Muscle layer of duodenum (tissue), 2 donors: ENCODE measurements around the gene PSEN1.
"Not testable (repeated sequence)": the region's sequence is repeated elsewhere in the genome, so short reads cannot be mapped to it uniquely, and the experiment has no call there.

ENCODE experiments used
- H3K27ac ChIP-seq: one replicate; pipeline ENCODE4 v1.7.0; 2013; ENCODE audit warnings: mild to moderate bottlenecking, low read length
- H3K27me3 ChIP-seq: one replicate; pipeline ENCODE4 v1.7.0; 2013; ENCODE audit warnings: low read depth, mild to moderate bottlenecking, control low read depth, low read length
- H3K36me3 ChIP-seq, 2 donors: one replicate each; pipeline ENCODE4 v1.7.0; 2013; ENCODE audit warnings: low read length in 2 of 2, control low read depth in 1 of 2, mild to moderate bottlenecking in 1 of 2; ENCODE audit not compliant: insufficient read depth in 2 of 2, control insufficient read depth in 1 of 2
- H3K4me1 ChIP-seq, 2 donors: one replicate each; pipeline ENCODE4 v1.7.0; 2013; ENCODE audit warnings: low read length in 2 of 2, mild to moderate bottlenecking in 2 of 2, control low read depth in 1 of 2, moderate library complexity in 1 of 2; ENCODE audit not compliant: insufficient read depth in 2 of 2, control insufficient read depth in 1 of 2
- H3K4me3 ChIP-seq, 2 donors: one replicate each; pipeline ENCODE4 v1.7.0; 2013; ENCODE audit warnings: low read length in 2 of 2, low read depth in 1 of 2, mild to moderate bottlenecking in 1 of 2
- H3K9me3 ChIP-seq, 2 donors: one replicate each; pipeline ENCODE4 v1.7.0; 2013; ENCODE audit warnings: low read length in 2 of 2, control low read depth in 1 of 2, mild to moderate bottlenecking in 1 of 2; ENCODE audit not compliant: control insufficient read depth in 1 of 2
- donor health status: healthy.

PSEN1 gene

DNA sequence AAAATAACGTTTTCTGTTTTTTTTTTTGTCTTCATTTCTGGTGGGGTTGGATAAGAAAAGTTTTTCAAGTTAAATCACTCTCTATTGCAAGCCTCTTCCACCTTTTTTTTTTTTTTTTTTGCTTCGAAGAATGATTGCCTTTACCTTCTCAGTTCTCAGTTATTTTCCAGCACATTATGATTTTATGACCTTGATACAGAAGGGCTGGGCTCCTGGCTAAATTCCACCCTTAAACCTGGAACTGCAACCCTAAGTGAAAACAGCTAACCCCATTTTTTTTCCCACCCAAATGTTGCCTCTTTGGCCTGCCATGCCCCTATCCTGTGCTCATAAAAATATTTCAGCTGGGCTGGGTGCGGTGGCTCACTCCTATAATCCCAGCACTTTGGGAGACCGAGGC lies 31.4 kb downstream of the PSEN1 start:
- Histone ChIP-seq H3K9me3 (no peaks in the 10 kb centered on the region), H3K4me3 (no peak overlapping the region), H3K27ac (no peak overlapping the region), H3K36me3 (peaks cover 33 to 54% of the 10 kb centered on the region in 2 donors), H3K4me1 (no peaks in the 10 kb centered on the region), H3K27me3 (no peaks in the 10 kb centered on the region)

DNA sequence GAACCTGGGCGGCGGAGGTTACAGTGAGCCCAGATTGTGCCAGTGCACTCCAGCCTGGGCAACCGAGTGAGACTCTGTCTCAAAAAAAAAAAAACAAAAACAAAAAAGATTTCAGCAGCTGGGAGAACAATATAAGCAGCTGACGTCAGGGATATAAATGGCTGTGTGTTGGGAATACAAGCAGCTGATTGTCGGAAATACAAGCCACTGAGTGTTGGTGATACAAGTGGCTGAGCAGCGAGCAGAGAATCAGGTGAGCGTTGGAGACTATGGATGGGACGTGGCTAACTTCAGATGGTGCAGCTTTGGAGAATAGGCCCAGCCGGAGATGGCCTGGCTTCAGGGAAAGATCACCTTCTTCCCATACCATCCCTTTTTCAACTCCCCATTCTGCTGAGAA lies 32.0 kb downstream of the PSEN1 start:
- no peaks in the 10 kb centered on the region for H3K9me3 ChIP-seq
- H3K4me1 ChIP-seq, result no peaks in the 10 kb centered on the region
- H3K27me3 ChIP-seq, result no peaks in the 10 kb centered on the region
- H3K4me3 ChIP-seq, result no peak overlapping the region
- peaks cover 38 to 53% of the 10 kb centered on the region in 2 donors for H3K36me3 ChIP-seq
- no peak overlapping the region for H3K27ac ChIP-seq

DNA sequence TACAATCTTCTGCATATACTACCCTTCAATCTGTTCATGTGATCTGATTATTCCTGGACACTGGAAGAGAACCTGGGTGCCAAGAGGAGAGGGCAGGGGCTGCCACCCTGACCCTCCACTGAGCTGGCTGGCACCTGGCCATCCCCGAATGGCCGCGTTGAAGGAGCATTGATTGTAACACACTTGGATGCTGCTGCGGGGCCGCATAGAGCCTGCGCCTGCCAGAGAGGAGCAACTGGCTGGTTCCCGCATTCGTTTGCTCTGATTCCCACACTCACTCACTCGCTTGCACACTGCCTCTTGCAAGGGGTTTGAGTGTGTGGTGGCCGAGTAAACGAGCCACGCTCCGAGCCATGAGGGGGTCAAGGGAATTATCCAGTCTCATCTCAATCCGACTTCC lies 32.4 kb downstream of the PSEN1 start:
- no peaks in the 10 kb centered on the region for H3K27me3 ChIP-seq
- no peaks in the 10 kb centered on the region for H3K4me1 ChIP-seq
- H3K27ac ChIP-seq, result no peak overlapping the region
- H3K4me3 ChIP-seq, result no peak overlapping the region
- peaks cover 42 to 54% of the 10 kb centered on the region in 2 donors for H3K36me3 ChIP-seq
- no peaks in the 10 kb centered on the region for H3K9me3 ChIP-seq

DNA sequence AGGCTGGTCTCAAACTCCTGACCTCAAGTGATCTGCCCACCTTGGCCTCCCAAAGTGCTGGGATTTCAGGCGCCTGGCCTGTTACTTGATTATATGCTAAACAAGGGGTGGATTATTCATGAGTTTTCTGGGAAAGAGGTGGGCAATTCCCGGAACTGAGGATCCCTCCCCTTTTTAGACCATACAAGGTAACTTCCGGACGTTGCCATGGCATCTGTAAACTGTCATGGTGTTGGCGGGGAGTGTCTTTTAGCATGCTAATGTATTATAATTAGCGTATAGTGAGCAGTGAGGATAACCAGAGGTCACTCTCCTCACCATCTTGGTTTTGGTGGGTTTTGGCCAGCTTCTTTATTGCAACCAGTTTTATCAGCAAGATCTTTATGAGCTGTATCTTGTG lies 33.5 kb downstream of the PSEN1 start:
- not testable (repeated sequence) for H3K4me1 ChIP-seq, H3K4me3 ChIP-seq, H3K9me3 ChIP-seq, H3K27ac ChIP-seq, H3K27me3 ChIP-seq
- peaks cover 52 to 64% of the 10 kb centered on the region in 2 donors for H3K36me3 ChIP-seq

DNA sequence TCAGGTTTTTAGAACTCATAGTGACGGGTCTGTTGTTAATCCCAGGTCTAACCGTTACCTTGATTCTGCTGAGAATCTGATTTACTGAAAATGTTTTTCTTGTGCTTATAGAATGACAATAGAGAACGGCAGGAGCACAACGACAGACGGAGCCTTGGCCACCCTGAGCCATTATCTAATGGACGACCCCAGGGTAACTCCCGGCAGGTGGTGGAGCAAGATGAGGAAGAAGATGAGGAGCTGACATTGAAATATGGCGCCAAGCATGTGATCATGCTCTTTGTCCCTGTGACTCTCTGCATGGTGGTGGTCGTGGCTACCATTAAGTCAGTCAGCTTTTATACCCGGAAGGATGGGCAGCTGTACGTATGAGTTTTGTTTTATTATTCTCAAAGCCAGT lies 34.4 kb downstream of the PSEN1 start:
- H3K36me3 ChIP-seq, result peaks cover 53 to 66% of the 10 kb centered on the region in 2 donors
- H3K27me3 ChIP-seq, result no peaks in the 10 kb centered on the region
- no peak overlapping the region for H3K27ac ChIP-seq
- H3K9me3 ChIP-seq, result no peaks in the 10 kb centered on the region
- no peak overlapping the region for H3K4me3 ChIP-seq
- H3K4me1 ChIP-seq, result no peaks in the 10 kb centered on the region

DNA sequence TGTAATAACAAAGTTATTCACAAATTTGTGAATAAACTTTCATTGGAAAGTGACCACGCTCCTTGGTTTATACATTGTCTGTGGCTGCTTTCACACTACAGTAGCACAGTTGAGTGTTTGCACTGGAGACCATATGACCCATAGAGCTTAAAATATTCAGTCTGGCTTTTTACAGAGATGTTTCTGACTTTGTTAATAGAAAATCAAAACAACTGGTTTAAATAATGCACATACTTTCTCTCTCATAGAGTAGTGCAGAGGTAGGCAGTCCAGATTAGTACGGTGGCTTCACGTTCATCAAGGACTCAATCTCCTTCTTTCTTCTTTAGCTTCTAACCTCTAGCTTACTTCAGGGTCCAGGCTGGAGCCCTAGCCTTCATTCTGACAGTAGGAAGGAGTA lies 36.2 kb downstream of the PSEN1 start:
- Histone ChIP-seq H3K9me3 (no peaks in the 10 kb centered on the region), H3K4me3 (no peak overlapping the region), H3K27me3 (no peaks in the 10 kb centered on the region), H3K36me3 (peaks cover 57 to 73% of the 10 kb centered on the region in 2 donors), H3K27ac (no peak overlapping the region), H3K4me1 (no peaks in the 10 kb centered on the region)

DNA sequence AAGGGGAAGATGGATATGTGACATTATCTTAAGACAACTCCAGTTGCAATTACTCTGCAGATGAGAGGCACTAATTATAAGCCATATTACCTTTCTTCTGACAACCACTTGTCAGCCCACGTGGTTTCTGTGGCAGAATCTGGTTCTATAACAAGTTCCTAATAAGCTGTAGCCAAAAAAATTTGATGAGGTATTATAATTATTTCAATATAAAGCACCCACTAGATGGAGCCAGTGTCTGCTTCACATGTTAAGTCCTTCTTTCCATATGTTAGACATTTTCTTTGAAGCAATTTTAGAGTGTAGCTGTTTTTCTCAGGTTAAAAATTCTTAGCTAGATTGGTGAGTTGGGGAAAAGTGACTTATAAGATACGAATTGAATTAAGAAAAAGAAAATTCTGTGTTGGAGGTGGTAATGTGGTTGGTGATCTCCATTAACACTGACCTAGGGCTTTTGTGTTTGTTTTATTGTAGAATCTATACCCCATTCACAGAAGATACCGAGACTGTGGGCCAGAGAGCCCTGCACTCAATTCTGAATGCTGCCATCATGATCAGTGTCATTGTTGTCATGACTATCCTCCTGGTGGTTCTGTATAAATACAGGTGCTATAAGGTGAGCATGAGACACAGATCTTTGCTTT lies 36.9 kb downstream of the PSEN1 start:
- H3K27ac ChIP-seq, result no peak overlapping the region
- H3K27me3 ChIP-seq, result no peaks in the 10 kb centered on the region
- peaks cover 59 to 73% of the 10 kb centered on the region in 2 donors for H3K36me3 ChIP-seq
- H3K4me3 ChIP-seq, result no peak overlapping the region
- H3K9me3 ChIP-seq, result no peaks in the 10 kb centered on the region
- no peaks in the 10 kb centered on the region for H3K4me1 ChIP-seq

DNA sequence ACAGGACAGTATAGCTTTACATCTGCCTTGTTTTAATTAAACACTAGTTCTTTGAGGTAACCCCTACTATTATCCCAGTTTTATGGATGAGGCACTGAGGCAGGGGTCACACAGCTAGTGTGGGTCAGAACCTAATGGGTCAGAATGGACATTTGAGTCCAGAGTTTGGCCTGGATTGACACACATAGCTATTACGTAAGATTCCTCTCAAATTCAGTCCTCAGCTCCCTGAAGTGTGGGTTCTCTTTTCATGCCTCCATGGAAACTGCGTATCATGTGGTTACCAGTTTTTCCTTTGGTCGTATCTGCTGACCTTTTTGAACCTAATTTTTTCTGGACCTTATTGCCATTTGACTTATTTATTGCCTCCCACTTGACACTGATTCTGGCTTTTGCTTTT lies 40.4 kb downstream of the PSEN1 start:
- no peaks in the 10 kb centered on the region for H3K4me1 ChIP-seq
- peaks cover 41 to 51% of the 10 kb centered on the region in 2 donors for H3K36me3 ChIP-seq

GRCh38 chr14:73180385-73180805 lies 44.1 kb downstream of the PSEN1 start:
- H3K4me3 ChIP-seq, result no peak overlapping the region
- peaks cover 12 to 20% of the 10 kb centered on the region in 2 donors for H3K36me3 ChIP-seq
- no peaks in the 10 kb centered on the region for H3K4me1 ChIP-seq
- H3K27me3 ChIP-seq, result no peaks in the 10 kb centered on the region
- no peak overlapping the region for H3K27ac ChIP-seq
- no peaks in the 10 kb centered on the region for H3K9me3 ChIP-seq

More for the DNA sequence above, 40.4 kb downstream of the PSEN1 start:
- no peaks in the 10 kb centered on the region for H3K9me3 ChIP-seq
- no peaks in the 10 kb centered on the region for H3K27me3 ChIP-seq
- no peak overlapping the region for H3K27ac ChIP-seq
- no peak overlapping the region for H3K4me3 ChIP-seq

DNA sequence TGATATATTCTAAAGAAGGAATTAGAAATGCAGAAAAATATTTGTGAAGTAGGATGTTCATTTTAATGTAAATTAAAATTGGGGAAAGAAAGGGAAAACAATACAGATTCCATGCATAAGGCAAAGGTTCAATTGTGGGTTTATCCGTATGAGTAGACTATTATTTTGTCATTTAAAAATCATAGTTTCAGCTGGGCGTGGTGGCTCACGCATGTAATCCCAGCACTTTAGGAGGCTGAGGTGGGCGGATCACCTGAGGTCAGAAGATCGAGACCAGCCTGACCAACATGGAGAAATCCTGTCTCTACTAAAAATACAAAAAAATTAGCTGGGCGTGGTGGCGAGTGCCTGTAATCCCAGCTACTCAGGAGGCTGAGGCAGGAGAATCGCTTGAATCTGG lies 44.7 kb downstream of the PSEN1 start:
- not testable (repeated sequence) for H3K4me1 ChIP-seq, H3K9me3 ChIP-seq, H3K4me3 ChIP-seq, H3K27ac ChIP-seq, H3K27me3 ChIP-seq
- peaks cover 12 to 17% of the 10 kb centered on the region in 2 donors for H3K36me3 ChIP-seq

DNA sequence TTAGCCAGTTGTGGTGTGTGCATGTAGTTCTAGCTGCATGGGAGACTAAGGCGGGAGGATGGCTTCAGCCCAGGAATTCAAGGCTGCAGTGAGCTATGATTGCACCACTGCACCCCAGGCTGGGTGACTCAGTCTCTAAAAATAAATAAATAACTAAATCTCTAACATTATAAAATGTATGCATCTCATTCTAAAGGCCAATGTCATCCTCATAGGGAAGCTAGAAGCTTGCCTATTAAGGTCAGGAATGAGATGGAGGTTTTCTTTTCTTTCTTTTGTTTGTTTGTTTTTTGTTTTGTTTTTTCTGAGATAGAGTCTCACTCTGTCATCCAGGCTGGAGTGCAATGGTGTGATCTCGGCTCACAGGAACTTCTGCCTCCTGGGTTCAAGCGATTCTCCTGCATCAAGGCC lies 52.2 kb downstream of the PSEN1 start:
- Histone ChIP-seq H3K27ac (no peak overlapping the region), H3K27me3 (no peaks in the 10 kb centered on the region), H3K9me3 (no peaks in the 10 kb centered on the region), H3K4me1 (no peaks in the 10 kb centered on the region), H3K4me3 (no peak overlapping the region), H3K36me3 (peaks cover 10 to 42% of the 10 kb centered on the region in 2 donors)

DNA sequence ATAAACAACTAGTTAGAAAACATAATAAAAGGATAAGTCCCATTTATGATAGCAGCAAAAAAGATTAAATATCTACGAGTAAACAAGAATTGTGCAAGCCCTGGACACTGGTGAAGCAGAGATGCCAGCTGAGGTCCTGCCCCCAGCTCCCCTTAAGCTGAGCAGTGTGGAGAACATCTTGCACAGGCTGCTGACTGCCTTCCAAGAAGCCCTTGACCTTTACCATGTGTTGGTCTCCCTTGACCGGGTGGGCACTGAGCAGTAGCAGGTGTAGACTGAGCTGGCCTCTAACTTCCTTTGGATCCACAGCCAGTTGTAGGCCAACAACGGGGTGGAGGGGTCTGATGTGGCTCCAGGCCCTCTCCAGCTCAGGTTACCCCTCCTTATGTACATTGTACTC lies 53.3 kb downstream of the PSEN1 start:
- no peaks in the 10 kb centered on the region for H3K27me3 ChIP-seq
- H3K27ac ChIP-seq, result no peak overlapping the region
- H3K4me3 ChIP-seq, result no peak overlapping the region
- H3K36me3 ChIP-seq, result peaks cover 16 to 52% of the 10 kb centered on the region in 2 donors
- H3K4me1 ChIP-seq, result no peaks in the 10 kb centered on the region
- H3K9me3 ChIP-seq, result no peaks in the 10 kb centered on the region
